Motor neuron (in vitro differentiated cells): ENCODE results near the gene COL5A3. TPM values are rescaled to one million over a fixed set of nuclear protein-coding genes. Genes with fewer than 3 reads are reported as not detected.

ENCODE experiments used
- ATAC-seq, 8 experiments: fragments of 200-7000 bp; cut with Tn5 transposase; replicated peaks in 6 of 8; 2 replicates each; pipeline ENCODE4 v1.8.0; 2021; ENCODE audit warnings: mild to moderate bottlenecking in 8 of 8, moderate library complexity in 8 of 8
- H3K27ac ChIP-seq, 2 donors: fragments of 250-450 bp; sonication (Bioruptor Pico); 2 replicates each; pipeline ENCODE4 v1.9.0; 2021; ENCODE audit warnings: antibody characterized with exemption in 2 of 2, mild to moderate bottlenecking in 2 of 2, moderate library complexity in 1 of 2
- H3K4me1 ChIP-seq, 2 donors: fragments of 250-450 bp; sonication (Bioruptor Pico); replicated peaks in 1 of 2; 2 replicates each; pipeline ENCODE4 v1.6.1; 2021; ENCODE audit warnings: antibody characterized with exemption in 2 of 2, mild to moderate bottlenecking in 2 of 2, moderate library complexity in 1 of 2
- H3K4me3 ChIP-seq, 5 donors: fragments of 250-450 bp; sonication (Bioruptor Pico); 2 replicates each; pipeline ENCODE4 v1.9.0; 2021; ENCODE audit warnings: antibody characterized with exemption in 5 of 5, mild to moderate bottlenecking in 5 of 5, moderate library complexity in 4 of 5
- WGBS, 10 experiments: fragments of 450-650 bp; shearing (Covaris generic); methylation state at CpG; one replicate each; pipeline ENCODE4 v1.0.0; 2022; 5-methylcytosine and 5-hydroxymethylcytosine counted together
- in situ Hi-C, 9 experiments: fragments of 400-800 bp; cut with MboI; loops; one replicate each; pipeline ENCODE4 v1.15.0; 2021; ENCODE audit warnings: low sequenced_read_pairs in 9 of 9, low pct_unique_long_range_greater_than_20kb in 2 of 9; ENCODE audit not compliant: unreplicated experiment in 9 of 9
- total RNA-seq, 8 experiments: library from RNA; unstranded; fragments of 300-600 nt; gene quantifications; 2 replicates each; pipeline versions ENCODE4 v1.2.3 to v1.2.4, GENCODE V29; 2022

Gene COL5A3
- 1 to 10 TPM in 1 of 8 experiments, under 1 TPM in 5, not detected in 2; 0.07 to 5.3 (median 0.19) TPM for total RNA-seq

DNA sequence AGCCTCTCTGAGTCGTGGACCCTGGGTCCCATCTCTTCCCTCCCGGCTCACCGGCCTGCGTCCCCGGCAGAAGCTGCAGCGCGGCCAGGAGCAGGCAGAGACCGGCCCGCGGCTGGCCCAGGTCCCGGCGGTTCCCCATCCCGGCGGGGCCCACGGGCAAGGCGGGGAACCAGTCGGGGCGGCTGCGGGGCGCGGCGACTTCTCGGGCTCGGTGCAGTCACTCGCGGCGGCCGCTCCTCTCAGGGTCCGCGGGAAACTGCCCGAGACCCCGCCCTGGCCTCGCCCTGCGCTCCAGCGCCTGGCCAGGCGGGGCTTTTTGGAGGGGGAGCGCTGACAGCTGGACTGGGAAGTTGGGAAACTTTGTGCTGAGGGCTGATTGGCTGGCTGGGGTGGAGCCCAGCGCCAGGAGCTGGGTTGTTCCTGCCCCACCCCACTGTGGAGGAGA is at the start of gene COL5A3:
TSS of gene COL5A3 (minus strand) at position 258 of the 445 bp plus-strand sequence. CDS start at position 139, 119 bp downstream.
- H3K4me1 ChIP-seq = peaks cover 3 to 34% of the 10 kb centered on the region in 2 donors
- in situ Hi-C loops = no loop called here
- no peak within 1 kb of the TSS for H3K27ac ChIP-seq
- WGBS, 10 experiments = 0 to 7% methylated on average over 1 to 12 of the region's 38 CpGs; no CpG with 5 or more reads in 8 of the 10 experiments
- peak within 1 kb of the TSS in 1 of 5 donors; percentile 9 for H3K4me3 ChIP-seq
- peak in 6 of 8 experiments; percentile 18 to 88 (median 52) for ATAC-seq

- ATAC-seq = no peak
Measured at GRCh38 chr19:10052602-10053360, 42.5 kb upstream of the COL5A3 start.

GRCh38 chr19:10049626-10050025 is 39.3 kb upstream of the COL5A3 start:
- in situ Hi-C loops = loop anchor here in 3 of 9 experiments (25.0 kb wide), 1 partner anchor 112 kb away; the partner anchor contains the start of gene OLFM2 (in 3 of the 3)
- no peak overlapping the region for H3K27ac ChIP-seq
- H3K4me3 ChIP-seq = no peak overlapping the region
- 0 to 57% (median 17%) methylated on average over 1 of the region's 2 CpGs; no CpG with 5 or more reads in 7 of the 10 experiments for WGBS, 10 experiments
- ATAC-seq = no peak
- H3K4me1 ChIP-seq = no peaks in the 10 kb centered on the region

More at GRCh38 chr19:10052602-10053360, 42.5 kb upstream of the COL5A3 start:
- Histone ChIP-seq H3K27ac (no peak overlapping the region), H3K4me3 (no peak overlapping the region), H3K4me1 (no peaks in the 10 kb centered on the region)
- in situ Hi-C loops = no loop called here
- 60 to 100% (median 83%) methylated on average over 1 to 5 of the region's 21 CpGs; no CpG with 5 or more reads in 3 of the 10 experiments for WGBS, 10 experiments

GRCh38 chr19:10045371-10045770 is 35.1 kb upstream of the COL5A3 start:
- in situ Hi-C loops = loop anchor here in 3 of 9 experiments (25.0 kb wide), 1 partner anchor 108 kb away; the partner anchor contains the start of gene OLFM2 (in 3 of the 3)
- no peak for ATAC-seq
- no peak overlapping the region for H3K27ac ChIP-seq
- 0% methylated on average over 1 of the region's 1 CpG; no CpG with 5 or more reads in 7 of the 10 experiments for WGBS, 10 experiments
- no peak overlapping the region for H3K4me3 ChIP-seq
- H3K4me1 ChIP-seq = no peaks in the 10 kb centered on the region

DNA sequence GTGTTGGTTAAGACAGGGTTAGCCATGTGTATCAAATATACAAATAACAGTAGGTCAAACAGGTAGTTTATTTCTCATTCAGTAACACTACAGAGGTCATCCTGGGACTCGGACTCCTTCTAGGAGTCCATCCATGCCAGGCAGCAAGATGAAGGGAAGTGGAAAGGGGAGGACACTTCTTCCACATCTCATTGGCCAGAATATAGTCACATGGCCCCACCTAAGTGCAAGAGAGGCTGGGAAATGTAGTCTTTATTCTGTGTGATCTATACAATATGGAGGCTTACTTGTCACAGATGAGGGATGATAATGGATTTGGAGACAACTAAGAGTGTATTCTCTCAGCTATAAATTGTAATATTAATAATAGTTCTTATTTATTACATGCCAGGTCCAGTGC is 34.1 kb upstream of the COL5A3 start:
- no peak overlapping the region for H3K27ac ChIP-seq
- WGBS, 10 experiments = 0 to 33% (median 31%) methylated on average over 1 of the region's 1 CpG; no CpG with 5 or more reads in 6 of the 10 experiments
- in situ Hi-C loops = loop anchor here in 3 of 9 experiments (25.0 kb wide), 1 partner anchor 107 kb away; the partner anchor contains the start of gene OLFM2 (in 3 of the 3)
- H3K4me3 ChIP-seq = no peak overlapping the region
- no peaks in the 10 kb centered on the region for H3K4me1 ChIP-seq
- peak in 4 of 8 experiments; percentile 33 to 65 (median 40) for ATAC-seq

DNA sequence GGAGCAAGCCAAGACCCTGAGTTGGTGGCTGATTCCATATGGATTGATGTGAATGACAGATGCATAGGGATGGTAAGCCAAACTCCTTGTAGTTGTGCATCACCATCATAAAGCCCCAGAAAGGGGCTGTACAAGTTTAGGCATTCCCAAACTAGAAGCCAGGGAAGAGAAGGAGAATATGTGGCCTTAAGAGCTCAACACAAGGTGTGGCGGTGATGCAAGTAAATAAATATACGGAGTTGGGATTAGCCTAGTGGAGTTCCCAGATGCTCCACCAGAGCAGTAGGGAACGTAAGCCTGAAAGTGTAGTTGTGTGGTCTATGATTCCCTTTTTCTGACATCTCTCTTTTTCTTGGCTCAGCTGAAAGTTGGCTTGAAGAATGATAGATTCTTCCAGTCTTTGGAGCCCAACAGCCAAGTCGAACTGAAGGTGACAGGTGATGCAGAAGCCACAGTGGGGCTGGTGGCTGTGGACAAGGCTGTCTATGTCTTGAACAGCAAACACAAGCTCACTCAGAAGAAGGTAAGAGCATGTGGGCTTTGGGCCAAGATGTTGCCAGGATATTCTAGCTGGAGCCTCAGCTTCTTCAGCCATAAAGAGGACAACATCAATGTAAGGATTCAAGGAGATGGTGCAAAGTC is 33.1 kb upstream of the COL5A3 start:
- no peak overlapping the region for H3K27ac ChIP-seq
- WGBS, 10 experiments = 17 to 78% (median 50%) methylated on average over 1 to 4 of the region's 4 CpGs; no CpG with 5 or more reads in 4 of the 10 experiments
- H3K4me1 ChIP-seq = no peaks in the 10 kb centered on the region
- H3K4me3 ChIP-seq = no peak overlapping the region
- in situ Hi-C loops = loop anchor here in 3 of 9 experiments (25.0 kb wide), 1 partner anchor 106 kb away; the partner anchor contains the start of gene OLFM2 (in 3 of the 3)
- ATAC-seq = no peak

DNA sequence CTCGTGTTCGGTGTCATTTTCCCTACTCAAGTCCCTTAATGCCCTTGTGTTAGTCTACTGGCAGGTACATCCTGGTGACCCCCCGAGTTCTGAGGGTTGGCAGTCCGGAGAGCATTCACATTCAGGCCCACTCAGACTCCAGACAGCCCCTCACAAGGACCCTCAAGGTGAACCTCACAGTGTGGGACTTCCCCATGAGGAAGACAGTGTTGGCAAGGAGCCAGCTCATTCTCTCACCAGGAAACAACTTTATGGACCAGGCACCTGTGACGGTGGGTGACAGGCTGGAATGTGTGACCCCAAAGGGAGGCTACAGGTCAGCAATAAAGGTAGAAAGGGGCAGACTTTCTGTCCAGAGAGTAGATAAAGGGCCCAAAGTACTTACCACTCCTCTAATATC is 27.5 kb upstream of the COL5A3 start:
- no peak overlapping the region for H3K27ac ChIP-seq
- no peak for ATAC-seq
- 0 to 80% (median 40%) methylated on average over 1 to 2 of the region's 5 CpGs; no CpG with 5 or more reads in 5 of the 10 experiments for WGBS, 10 experiments
- no peaks in the 10 kb centered on the region for H3K4me1 ChIP-seq
- in situ Hi-C loops = loop anchor here in 3 of 9 experiments (25.0 kb wide), 1 partner anchor 101 kb away; the partner anchor contains the start of gene OLFM2 (in 3 of the 3)
- H3K4me3 ChIP-seq = no peak overlapping the region

DNA sequence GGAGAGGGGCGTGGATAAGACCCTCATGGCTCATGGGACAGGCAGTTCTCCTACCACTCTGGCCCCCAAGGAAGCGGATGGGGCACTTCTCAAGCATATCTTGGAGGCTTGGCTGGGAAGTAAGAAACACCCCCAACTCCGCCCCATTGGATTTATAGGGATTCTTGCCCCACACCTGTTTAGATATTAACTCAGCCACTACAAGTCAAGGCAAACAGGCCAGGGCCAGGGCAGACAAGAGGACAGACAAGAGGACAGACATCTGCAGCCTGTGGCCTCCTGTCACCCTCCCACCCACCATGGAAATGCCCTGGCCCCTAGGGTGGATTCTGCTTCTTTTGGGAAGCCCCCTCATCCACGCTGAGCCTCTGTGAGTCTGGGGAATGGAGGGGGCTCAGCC is 27.1 kb upstream of the COL5A3 start:
- 8 to 60% (median 49%) methylated on average over 1 to 3 of the region's 4 CpGs; no CpG with 5 or more reads in 6 of the 10 experiments for WGBS, 10 experiments
- ATAC-seq = no peak
- Histone ChIP-seq H3K4me3 (no peak overlapping the region), H3K4me1 (no peaks in the 10 kb centered on the region), H3K27ac (no peak overlapping the region)
- in situ Hi-C loops = loop anchor here in 3 of 9 experiments (25.0 kb wide), 1 partner anchor 100 kb away; the partner anchor contains the start of gene OLFM2 (in 3 of the 3)

- in situ Hi-C loops = loop anchor here in 3 of 9 experiments (25.0 kb wide), 1 partner anchor 99 kb away; the partner anchor contains the start of gene OLFM2 (in 3 of the 3)
- WGBS, 10 experiments = 0 to 83% (median 61%) methylated on average over 1 to 5 of the region's 5 CpGs; no CpG with 5 or more reads in 2 of the 10 experiments
- Histone ChIP-seq H3K4me1 (no peaks in the 10 kb centered on the region), H3K27ac (no peak overlapping the region), H3K4me3 (no peak overlapping the region)
- no peak for ATAC-seq
Measured at GRCh38 chr19:10036601-10037071, 26.3 kb upstream of the COL5A3 start.

DNA sequence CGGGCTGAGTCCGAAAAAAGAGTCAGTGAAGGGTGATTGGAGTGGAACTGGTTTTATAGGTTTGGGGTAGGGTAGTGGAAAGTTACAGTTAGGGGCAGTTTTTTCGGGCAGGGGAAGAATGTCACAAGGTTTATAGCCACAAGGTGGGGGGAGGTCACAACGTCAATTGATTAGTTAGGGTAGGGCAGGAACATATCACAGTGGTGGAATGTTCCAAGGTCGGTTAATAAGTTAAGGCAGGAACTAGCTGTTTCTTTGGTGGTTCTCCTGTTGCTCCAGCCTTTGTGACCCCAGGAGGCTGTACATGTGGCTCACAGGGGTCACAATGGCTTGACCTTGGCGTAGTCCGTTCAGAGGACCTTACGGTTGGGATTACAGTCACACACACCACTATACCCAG is 23.3 kb upstream of the COL5A3 start:
- in situ Hi-C loops = loop anchor here in 3 of 9 experiments (25.0 kb wide), 1 partner anchor 96 kb away; the partner anchor contains the start of gene OLFM2 (in 3 of the 3)
- no peaks in the 10 kb centered on the region for H3K4me1 ChIP-seq
- WGBS, 10 experiments = 29 to 81% (median 64%) methylated on average over 1 to 6 of the region's 8 CpGs; no CpG with 5 or more reads in 2 of the 10 experiments
- no peak overlapping the region for H3K27ac ChIP-seq
- ATAC-seq = no peak
- no peak overlapping the region for H3K4me3 ChIP-seq

GRCh38 chr19:10027158-10027997 is 17.1 kb upstream of the COL5A3 start:
- Histone ChIP-seq H3K27ac (no peak overlapping the region), H3K4me3 (peak overlapping the region in 1 of 5 donors; percentile 17), H3K4me1 (no peaks in the 10 kb centered on the region)
- peak; percentile 96 to 99 (median 98) for ATAC-seq
- 0 to 85% (median 28%) methylated on average over 1 to 21 of the region's 29 CpGs for WGBS, 10 experiments
- in situ Hi-C loops = loop anchor here in 4 of 9 experiments (10.0 to 25.0 kb wide), 2 partner anchors 90 to 93 kb away; partner anchors contain the start of gene OLFM2 (in 4 of the 4)
